GM23338 (cell line): Measurements from ENCODE around the gene CEACAM19. TPM values are rescaled to one million over a fixed set of nuclear protein-coding genes. Genes with fewer than 3 reads are reported as not detected.

Experiments
- ATAC-seq: fragments of 200-7000 bp; cut with Tn5 transposase; 3 replicates; pipeline ENCODE4 v1.9.1; 2020
- DNase-seq: peaks from one replicate; pipeline ENCODE4 v3.0.0-alpha.2; 2015; ENCODE audit warnings: low spot score
- H2AFZ ChIP-seq: fragments of 200-600 bp; sonication (generic); 2 replicates; pipeline ENCODE4 v1.8.0; 2016; ENCODE audit warnings: antibody characterized with exemption, mild to moderate bottlenecking, moderate library complexity
- H3F3A ChIP-seq: fragments of 200-600 bp; sonication (generic); replicated peaks from 2 replicates; pipeline ENCODE4 v1.8.0; 2017; ENCODE audit warnings: antibody characterized with exemption, mixed run types, low read depth
- H3K27ac ChIP-seq: fragments of 200-600 bp; sonication (generic); 2 replicates; pipeline ENCODE4 v1.6.1; 2016; ENCODE audit warnings: low read depth
- H3K27me3 ChIP-seq: fragments of 200-600 bp; sonication (generic); 2 replicates; pipeline ENCODE4 v1.8.0; 2016; ENCODE audit warnings: mild to moderate bottlenecking, mixed run types, moderate library complexity; ENCODE audit not compliant: insufficient read depth
- H3K36me3 ChIP-seq: fragments of 200-600 bp; sonication (generic); 2 replicates; pipeline ENCODE4 v1.8.0; 2016; ENCODE audit warnings: mild to moderate bottlenecking; ENCODE audit not compliant: insufficient read depth
- H3K4me1 ChIP-seq: fragments of 200-600 bp; sonication (generic); 2 replicates; pipeline ENCODE4 v1.8.0; 2016; ENCODE audit warnings: mild to moderate bottlenecking, moderate library complexity; ENCODE audit not compliant: insufficient read depth
- H3K4me2 ChIP-seq: fragments of 200-600 bp; sonication (generic); 2 replicates; pipeline ENCODE4 v1.7.1; 2017; ENCODE audit warnings: mixed run types
- H3K4me3 ChIP-seq: fragments of 200-600 bp; sonication (generic); 2 replicates; pipeline ENCODE4 v1.6.1; 2016; ENCODE audit warnings: mixed run types
- H3K79me2 ChIP-seq: fragments of 200-600 bp; sonication (generic); replicated peaks from 2 replicates; pipeline ENCODE4 v1.8.0; 2017; ENCODE audit warnings: mild to moderate bottlenecking; ENCODE audit not compliant: insufficient read depth
- H3K9me2 ChIP-seq: fragments of 200-600 bp; sonication (generic); 2 replicates; pipeline ENCODE4 v1.8.0; 2017; ENCODE audit not compliant: insufficient read depth
- H4K20me1 ChIP-seq: fragments of 200-600 bp; sonication (generic); replicated peaks from 2 replicates; pipeline ENCODE4 v1.8.0; 2017; ENCODE audit warnings: mild to moderate bottlenecking; ENCODE audit not compliant: insufficient read depth
- H3K27ac Mint-ChIP-seq: 2 replicates; pipeline ENCODE4 v1.8.0; 2020; ENCODE audit warnings: inconsistent platforms, mild to moderate bottlenecking, moderate library complexity, mixed read lengths
- H3K27me3 Mint-ChIP-seq: 3 replicates; pipeline ENCODE4 v1.8.0; 2022; ENCODE audit warnings: low read depth, mild to moderate bottlenecking, moderate library complexity, mixed read lengths, inconsistent platforms; ENCODE audit not compliant: insufficient read depth, poor library complexity
- H3K36me3 Mint-ChIP-seq: 3 replicates; pipeline ENCODE4 v1.8.0; 2021; ENCODE audit warnings: low read depth, mild to moderate bottlenecking, inconsistent platforms, moderate library complexity, mixed read lengths
- H3K4me1 Mint-ChIP-seq: 3 replicates; pipeline ENCODE4 v1.8.0; 2020; ENCODE audit warnings: mild to moderate bottlenecking, inconsistent platforms, mixed read lengths
- H3K4me3 Mint-ChIP-seq: 3 replicates; pipeline ENCODE4 v1.8.0; 2021; ENCODE audit warnings: moderate library complexity, mild to moderate bottlenecking, inconsistent platforms, mixed read lengths
- H3K9me3 Mint-ChIP-seq: 3 replicates; pipeline ENCODE4 v1.8.0; 2020; ENCODE audit warnings: moderate library complexity, mild to moderate bottlenecking, inconsistent platforms, mixed read lengths
- CTCF ChIP-seq, 2 experiments: fragments of 200-600 bp in 1 of 2; sonication (generic) in 1 of 2; conservative IDR thresholded peaks; 2 replicates each; pipeline versions ENCODE4 v1.5.1 to v1.6.1; 2016 to 2017; ENCODE audit warnings: antibody characterized with exemption in 2 of 2, low read depth in 2 of 2, mild to moderate bottlenecking in 2 of 2, moderate library complexity in 1 of 2
- EZH2 ChIP-seq: fragments of 200-600 bp; sonication (generic); IDR thresholded peaks from one replicate; pipeline ENCODE4 v1.8.0; 2017; ENCODE audit warnings: antibody characterized with exemption, mild to moderate bottlenecking, low read depth; ENCODE audit not compliant: unreplicated experiment
- POLR2AphosphoS5 ChIP-seq: IDR thresholded peaks from 2 replicates; pipeline ENCODE4 v1.6.1; 2016; ENCODE audit warnings: antibody characterized with exemption, low read depth
- REST ChIP-seq: IDR thresholded peaks from one replicate; pipeline ENCODE4 v1.6.1; 2018; ENCODE audit warnings: antibody characterized with exemption; ENCODE audit not compliant: unreplicated experiment
- STAT1 ChIP-seq: IDR thresholded peaks from one replicate; pipeline ENCODE4 v1.6.1; 2016; ENCODE audit warnings: antibody characterized with exemption; ENCODE audit not compliant: unreplicated experiment
- ZNF331 ChIP-seq: fragments of 250-450 bp; sonication (Bioruptor Pico); IDR thresholded peaks from 2 replicates; pipeline ENCODE4 v1.5.0; 2020; ENCODE audit warnings: low read depth, mild to moderate bottlenecking, moderate library complexity
- ZNF462 ChIP-seq: fragments of 250-450 bp; sonication (Bioruptor Pico); IDR thresholded peaks from 2 replicates; pipeline ENCODE4 v1.5.0; 2020; ENCODE audit warnings: mild to moderate bottlenecking, moderate library complexity
- polyA plus RNA-seq: library from polyadenylated mRNA; unstranded; fragments of >200 nt; fragmentation: Nextera tagmentation; extraction: Ambion mirVana; gene quantifications from 2 replicates; pipeline ENCODE4 v1.2.1, GENCODE V29; 2016
- total RNA-seq: library from RNA; depleted of rRNA; stranded (reverse); fragments of >200 nt; shearing (Covaris generic); gene quantifications from 2 replicates; pipeline ENCODE4 v1.2.3, GENCODE V29; 2014

CEACAM19 gene
- total and polyA plus RNA-seq, 2 experiments from 2014 or later = 0.38 to 0.76 TPM

- no peak for TF ChIP-seq ZNF462
- no peak for TF ChIP-seq EZH2
- no peak for TF ChIP-seq POLR2AphosphoS5
- TF ChIP-seq REST = no peak
- no peak for TF ChIP-seq ZNF331 (CRISPR knock-in tag)
- no peak for TF ChIP-seq STAT1
Observed at GRCh38 chr19:44692379-44692721, 21.1 kb downstream of the CEACAM19 start (continued).

GRCh38 chr19:44694184-44694579, 22.9 kb downstream of the CEACAM19 start:
- H3K4me1 Mint-ChIP-seq = peaks cover 29% of the 10 kb centered on the region; the same call in 2 of the 3 replicates
- TF ChIP-seq STAT1 = no peak
- peak; percentile 61 to 63 for TF ChIP-seq CTCF (conservative IDR thresholded peaks at IDR 0.05; ENCODE audit: low read depth in 2 of 2)

More at GRCh38 chr19:44694184-44694579, 22.9 kb downstream of the CEACAM19 start:
- DNase-seq (peak; percentile 53), ATAC-seq (peak; percentile 11; the same call in 2 of the 3 replicates)
- Histone ChIP-seq H3K27me3 (no peaks in the 10 kb centered on the region), H3K27ac (no peak overlapping the region), H3K4me3 (no peak overlapping the region), H3K79me2 (no peaks in the 10 kb centered on the region), H4K20me1 (no peaks in the 10 kb centered on the region), H3K9me2 (no peaks in the 10 kb centered on the region), H3K36me3 (no peaks in the 10 kb centered on the region), H2AFZ (no peak overlapping the region), H3K4me1 (peaks cover 6% of the 10 kb centered on the region; the same call in 1 of the 2 replicates), H3F3A (no peaks in the 10 kb centered on the region), H3K4me2 (no peak overlapping the region)
- H3K9me3 Mint-ChIP-seq = no peaks in the 10 kb centered on the region
- H3K27me3 Mint-ChIP-seq = peaks cover 15% of the 10 kb centered on the region
- no peaks in the 10 kb centered on the region for H3K36me3 Mint-ChIP-seq
- H3K4me3 Mint-ChIP-seq = no peak overlapping the region
- no peak overlapping the region for H3K27ac Mint-ChIP-seq
